ENCODE measurements around the gene DHX15.
"Not testable (repeated sequence)": the region's sequence is repeated elsewhere in the genome, so short reads cannot be mapped to it uniquely, and the experiment has no call there.

DHX15 gene

GRCh38 chr4:24537025-24537424, 47.3 kb downstream of the DHX15 start:
- DNase-seq: no peak

GRCh38 chr4:24535399-24535798, 49.0 kb downstream of the DHX15 start:
- no peak for DNase-seq

GRCh38 chr4:24533364-24533763, 51.0 kb downstream of the DHX15 start:
- DNase-seq: no peak

- no peak for DNase-seq
Measured at GRCh38 chr4:24529555-24529954, 54.8 kb downstream of the DHX15 start.

GRCh38 chr4:24527371-24527770, 57.0 kb downstream of the DHX15 start:
- DNase-seq: no peak

GRCh38 chr4:24521544-24521943, 62.8 kb downstream of the DHX15 start:
- DNase-seq: no peak

GRCh38 chr4:24519649-24520048, 64.7 kb downstream of the DHX15 start:
- no peak for DNase-seq

GRCh38 chr4:24517676-24518075, 66.7 kb downstream of the DHX15 start:
- no peak for DNase-seq

- no peak for DNase-seq
Measured at GRCh38 chr4:24516926-24517325, 67.4 kb downstream of the DHX15 start.

GRCh38 chr4:24515698-24516097, 68.7 kb downstream of the DHX15 start:
- DNase-seq: no peak

- no peak for DNase-seq
Measured at GRCh38 chr4:24514808-24515207, 69.5 kb downstream of the DHX15 start.

GRCh38 chr4:24513718-24514117, 70.6 kb downstream of the DHX15 start:
- DNase-seq: no peak

- DNase-seq: no peak
Measured at GRCh38 chr4:24511371-24512063, 72.8 kb downstream of the DHX15 start.

- no peak for DNase-seq
Measured at GRCh38 chr4:24510091-24510490, 74.3 kb downstream of the DHX15 start.

- DNase-seq: no peak
Measured at GRCh38 chr4:24508541-24508940, 75.8 kb downstream of the DHX15 start.

GRCh38 chr4:24507439-24507838, 76.9 kb downstream of the DHX15 start:
- DNase-seq: no peak

GRCh38 chr4:24503090-24503489, 81.3 kb downstream of the DHX15 start:
- DNase-seq: not testable (repeated sequence)

- DNase-seq: no peak
Measured at GRCh38 chr4:24497221-24497620, 87.1 kb downstream of the DHX15 start.

GRCh38 chr4:24496597-24496996, 87.8 kb downstream of the DHX15 start:
- no peak for DNase-seq

GRCh38 chr4:24495388-24495787, 89.0 kb downstream of the DHX15 start:
- DNase-seq: no peak

- peak; percentile 33 for DNase-seq
Measured at GRCh38 chr4:24489870-24490269, 94.5 kb downstream of the DHX15 start.

- DNase-seq: peak; percentile 87
Measured at GRCh38 chr4:24488399-24489164, 95.8 kb downstream of the DHX15 start.

GRCh38 chr4:24482871-24483270, 101.5 kb downstream of the DHX15 start:
- no peak for DNase-seq

- peak; percentile 65 for DNase-seq
Measured at GRCh38 chr4:24477919-24478318, 106.4 kb downstream of the DHX15 start.

All from eye (tissue), 1 donor.